Jurkat, Clone E6-1 (cell line): Measurements from ENCODE around the gene SV2B. TPM values are rescaled to one million over a fixed set of nuclear protein-coding genes. Genes with fewer than 3 reads are reported as not detected.
A peak's percentile ranks its signal among the peaks of the same experiment; 100 is the strongest.
"Not testable (repeated sequence)": the region's sequence is repeated elsewhere in the genome, so short reads cannot be mapped to it uniquely, and the experiment has no call there.

ENCODE experiments used
- DNase-seq: peaks from one replicate; pipeline ENCODE4 v3.0.0-alpha.2; 2011; ENCODE audit warnings: low read depth, low spot score
- H3K4me3 ChIP-seq: 2 replicates; pipeline ENCODE4 v1.5.1; 2011; ENCODE audit warnings: mild to moderate bottlenecking, low read length, control low read depth, moderate library complexity
- polyA plus RNA-seq: library from polyadenylated mRNA; unstranded; fragments of >200 nt; gene quantifications from one replicate; pipeline ENCODE4 v1.2.1, GENCODE V29; 2012; ENCODE audit warnings: missing spikeins; ENCODE audit not compliant: insufficient read length, insufficient read depth

The SV2B gene
- polyA plus RNA-seq = 0.55 TPM

DNA sequence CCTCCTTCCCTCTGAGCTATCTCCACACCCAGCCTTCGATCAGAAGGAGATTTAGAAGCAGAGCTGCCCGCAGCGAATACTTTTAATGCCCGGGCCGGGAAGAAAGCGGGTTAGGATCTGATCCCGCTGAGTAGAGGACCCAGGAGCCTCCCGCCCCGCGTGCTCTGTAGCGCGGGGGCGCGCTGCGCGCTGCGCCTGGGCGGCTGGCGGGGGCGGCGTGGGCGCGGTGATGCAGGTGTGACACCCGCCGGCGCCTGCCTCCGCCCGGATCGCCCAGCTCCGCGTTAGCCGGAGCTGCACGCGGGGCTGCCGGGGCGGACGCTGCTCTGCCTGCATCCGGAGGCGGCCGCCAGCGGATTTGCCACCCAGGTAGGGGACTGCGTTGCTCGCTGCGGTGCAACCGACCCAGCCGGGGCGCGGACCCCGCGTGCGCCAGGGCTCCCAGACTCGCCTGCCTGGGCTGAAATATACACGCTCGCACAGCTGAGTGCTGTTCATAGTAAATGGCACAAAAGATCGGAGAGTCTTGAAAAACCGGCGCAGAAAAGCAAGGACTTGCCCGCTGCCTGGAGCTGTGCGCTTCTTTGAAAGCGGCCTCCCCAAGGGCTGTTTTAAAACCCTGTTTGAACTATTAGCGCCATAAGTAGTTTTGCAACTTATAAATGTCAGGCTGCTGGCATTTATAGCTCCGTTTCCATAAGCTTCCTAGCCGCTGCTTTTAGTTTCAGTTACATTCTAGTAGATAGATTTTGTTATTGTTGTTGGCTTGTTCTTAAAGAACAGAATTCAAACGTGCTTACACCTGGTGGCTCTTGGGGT is at the start of gene SV2B:
Gene SV2B (plus strand): TSS at position 263 of the 819 bp plus-strand sequence. CDS start 126,007 bp downstream, outside the sequence.
- peak within 1 kb of the TSS; percentile 44 for H3K4me3 ChIP-seq
- DNase-seq = no peak

- no peak overlapping the region for H3K4me3 ChIP-seq
- no peak for DNase-seq
These were observed 48.8 kb upstream of the SV2B start for GRCh38 chr15:91051248-91051647.

DNA sequence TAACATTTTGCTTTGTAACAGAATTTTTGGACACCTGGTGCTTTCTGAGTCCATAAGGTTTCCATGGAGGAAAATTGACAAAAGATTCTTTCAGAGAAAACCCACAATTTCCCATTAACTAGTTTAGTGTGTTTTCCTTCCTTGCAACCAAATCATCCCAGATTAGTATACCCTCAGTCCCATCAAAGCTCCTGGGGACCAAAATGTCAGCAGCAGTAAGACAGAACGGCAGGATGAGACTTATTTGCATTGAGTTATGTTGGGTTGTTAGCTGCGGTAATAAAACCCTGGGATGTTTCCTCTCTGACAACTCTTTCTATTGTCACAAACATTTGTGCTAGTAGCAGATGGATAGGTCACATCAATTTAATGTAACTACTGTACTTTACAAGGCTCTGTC is 45.2 kb upstream of the SV2B start:
- H3K4me3 ChIP-seq = no peak overlapping the region
- no peak for DNase-seq

DNA sequence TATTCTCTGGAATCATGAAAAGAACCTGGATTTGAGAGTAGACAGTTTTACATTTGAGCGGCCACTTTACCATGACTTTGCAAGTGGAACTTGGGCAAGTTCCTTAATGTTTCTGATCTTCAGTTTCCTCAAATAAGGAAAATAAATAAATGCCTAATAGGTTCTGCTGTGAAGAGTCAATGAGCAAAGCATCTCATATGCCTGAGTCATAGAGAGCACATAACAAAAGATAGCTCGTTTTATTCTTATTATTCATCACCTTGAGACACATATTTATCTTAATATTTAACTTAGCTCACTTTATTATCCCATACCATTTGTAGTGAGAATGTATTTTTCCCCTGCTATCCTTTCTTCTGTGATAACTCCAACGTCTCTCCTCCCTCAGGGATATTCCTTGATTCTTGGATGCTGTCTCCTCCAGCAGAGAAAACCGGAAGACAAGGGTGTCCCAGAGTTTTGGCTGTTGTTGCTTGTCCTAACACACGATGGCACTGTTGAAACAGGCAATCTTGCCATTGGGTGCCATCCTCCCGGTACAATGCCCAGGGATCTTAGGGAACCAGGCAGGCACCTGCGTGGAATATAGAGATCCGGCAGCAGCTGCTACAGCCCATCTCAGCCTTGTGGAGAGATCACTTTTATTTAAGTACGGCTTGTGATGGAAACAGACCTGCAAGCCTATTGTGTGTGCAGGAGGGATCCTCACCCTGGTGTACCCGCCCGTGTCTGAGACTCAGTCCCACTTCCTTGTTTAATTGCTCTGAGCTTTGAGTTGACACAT is 44.3 kb upstream of the SV2B start:
- peak; percentile 19 for DNase-seq
- H3K4me3 ChIP-seq = no peak overlapping the region

GRCh38 chr15:91061230-91061629 is 38.8 kb upstream of the SV2B start:
- no peak overlapping the region for H3K4me3 ChIP-seq
- no peak for DNase-seq

DNA sequence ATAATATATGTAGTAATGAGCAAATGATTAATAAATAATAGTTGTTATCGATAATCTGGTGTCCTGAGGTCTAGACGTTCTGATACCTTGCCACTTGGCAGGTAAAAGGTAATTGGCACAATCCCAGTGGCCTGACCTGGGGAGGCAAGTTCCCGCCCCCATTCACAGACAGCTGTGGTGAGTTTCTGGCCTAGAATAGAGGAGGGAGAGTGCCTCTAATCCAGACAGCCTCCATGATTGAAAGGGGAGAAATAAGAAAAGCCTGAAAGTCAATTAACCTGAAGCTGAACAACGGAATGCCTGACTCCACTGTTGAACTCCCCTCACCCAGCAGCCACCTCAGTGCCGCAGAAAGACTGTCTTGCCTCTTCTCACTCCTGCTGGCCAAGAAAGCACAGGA is 38.1 kb upstream of the SV2B start:
- H3K4me3 ChIP-seq = no peak overlapping the region
- DNase-seq = no peak

GRCh38 chr15:91065505-91065904 is 34.6 kb upstream of the SV2B start:
- H3K4me3 ChIP-seq = no peak overlapping the region
- no peak for DNase-seq

DNA sequence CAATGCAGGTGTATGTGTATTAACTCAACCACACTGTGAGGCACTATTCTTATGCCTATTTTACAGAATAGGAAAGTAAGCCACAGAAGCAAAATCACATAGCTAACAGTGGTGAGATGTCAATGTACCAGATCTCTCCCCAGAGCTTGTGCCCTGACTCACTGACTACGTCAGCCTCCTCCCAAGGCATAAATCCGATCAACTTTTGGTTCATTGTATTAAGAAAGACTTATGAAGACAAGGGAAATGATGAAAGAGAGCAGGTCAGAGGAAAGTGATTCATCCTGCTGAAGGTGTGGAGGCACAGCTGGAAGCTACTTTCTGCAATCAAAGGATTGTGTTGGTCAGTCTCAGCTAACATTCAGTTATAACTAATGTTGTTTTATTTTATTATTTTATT is 33.0 kb upstream of the SV2B start:
- no peak for DNase-seq

GRCh38 chr15:91068436-91068835 is 31.6 kb upstream of the SV2B start:
- no peak for DNase-seq

More for the DNA sequence above, 33.0 kb upstream of the SV2B start:
- no peak overlapping the region for H3K4me3 ChIP-seq

DNA sequence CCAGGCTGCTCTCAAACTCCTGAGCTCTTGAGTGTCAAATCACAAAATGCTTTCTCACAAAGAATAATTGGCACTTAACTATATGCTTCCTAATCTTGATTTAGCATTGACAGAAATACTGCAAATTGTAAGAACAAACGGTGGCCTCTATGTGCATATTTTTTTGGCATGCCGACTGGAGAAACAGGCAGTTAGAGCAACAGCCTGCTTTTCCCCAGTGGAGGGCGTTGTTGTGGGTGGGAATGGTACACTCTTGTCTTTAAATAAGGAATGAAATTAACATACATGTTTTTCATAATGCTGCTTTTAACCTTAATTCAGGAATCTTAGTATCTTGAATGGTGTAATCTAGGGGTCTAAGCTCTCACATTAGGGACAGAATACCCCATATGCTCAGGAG is 31.1 kb upstream of the SV2B start:
- H3K4me3 ChIP-seq = no peak overlapping the region
- DNase-seq = no peak

More at GRCh38 chr15:91068436-91068835, 31.6 kb upstream of the SV2B start:
- H3K4me3 ChIP-seq = no peak overlapping the region

DNA sequence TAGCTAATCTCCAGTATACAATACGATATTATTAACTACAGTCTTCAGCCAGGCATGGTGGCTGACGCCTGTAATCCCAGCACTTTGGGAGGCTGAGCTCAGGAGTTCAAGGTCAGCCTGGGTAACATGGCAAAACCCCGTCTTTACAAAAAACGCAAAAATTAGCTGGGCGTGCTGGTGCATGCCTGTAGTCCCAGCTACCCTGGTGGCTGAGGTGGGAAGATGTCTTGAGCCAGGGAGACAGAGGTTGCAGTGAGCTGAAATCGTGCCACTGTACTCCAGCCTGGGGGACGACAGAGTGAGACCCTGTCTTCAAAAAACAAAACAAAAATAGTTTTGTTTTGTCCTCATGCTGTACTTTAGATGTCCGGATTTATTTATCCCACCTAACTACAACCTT is 29.2 kb upstream of the SV2B start:
- H3K4me3 ChIP-seq = no peak overlapping the region
- DNase-seq = no peak

- H3K4me3 ChIP-seq = no peak overlapping the region
- DNase-seq = no peak
These were observed 27.9 kb upstream of the SV2B start for GRCh38 chr15:91072161-91072560.

DNA sequence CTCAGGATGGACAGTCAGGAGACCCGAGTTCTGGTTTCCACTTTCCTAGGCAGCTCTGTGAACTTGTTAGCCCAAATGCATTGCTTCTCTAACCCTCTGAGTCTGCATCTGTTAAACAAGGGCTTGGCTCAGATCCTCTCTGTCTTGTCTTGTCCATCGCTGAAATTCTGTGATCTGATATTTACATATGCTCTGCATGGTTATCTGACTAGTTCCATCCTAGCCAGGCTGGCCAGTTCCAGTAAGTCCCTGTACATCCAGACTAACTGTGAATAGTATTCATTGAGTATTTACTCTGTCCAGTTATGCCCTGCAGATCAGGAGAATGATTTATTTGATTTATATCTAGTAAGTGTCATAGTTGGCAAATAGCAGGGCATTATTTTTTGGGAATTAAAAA is 27.0 kb upstream of the SV2B start:
- H3K4me3 ChIP-seq = no peak overlapping the region
- DNase-seq = no peak

DNA sequence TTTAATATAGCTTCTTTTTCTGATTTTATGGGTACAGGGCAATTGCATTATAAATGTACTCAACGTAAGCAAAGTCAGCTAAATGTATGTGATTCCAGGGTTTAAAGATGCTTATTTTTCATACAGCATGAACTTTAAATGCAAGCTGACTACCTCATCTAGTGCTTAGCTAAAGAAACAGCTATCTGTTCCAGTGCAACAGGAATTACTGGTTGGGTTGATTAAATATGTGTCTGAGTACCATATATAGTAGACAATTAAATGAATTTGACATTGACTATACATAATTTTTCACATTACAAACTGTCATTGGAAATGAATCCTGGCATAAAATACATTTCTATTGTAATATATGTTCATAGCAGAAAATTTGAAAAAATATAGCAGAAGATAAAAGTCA is 26.3 kb upstream of the SV2B start:
- no peak for DNase-seq
- no peak overlapping the region for H3K4me3 ChIP-seq

- no peak for DNase-seq
- H3K4me3 ChIP-seq = no peak overlapping the region
These were observed 24.3 kb upstream of the SV2B start for GRCh38 chr15:91075739-91076138.

DNA sequence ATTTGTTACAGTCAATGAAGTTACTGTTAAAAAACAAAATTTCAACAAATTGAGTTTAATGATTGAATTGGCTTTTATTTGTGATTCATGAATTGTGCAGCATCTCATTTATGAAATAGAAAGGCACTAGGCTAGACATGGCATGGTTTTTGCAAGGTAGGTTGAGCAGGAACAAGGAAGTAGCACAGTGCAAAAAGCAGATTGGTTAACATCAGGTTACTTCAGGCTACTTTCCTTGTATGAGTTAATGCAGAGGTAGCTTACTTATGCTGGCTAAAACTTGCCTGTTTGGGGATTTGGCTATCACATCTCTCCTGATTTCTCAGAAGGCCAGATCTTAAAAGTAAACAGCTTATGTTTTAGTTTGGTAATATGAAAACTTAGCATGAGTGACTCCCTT is 23.0 kb upstream of the SV2B start:
- DNase-seq = no peak
- no peak overlapping the region for H3K4me3 ChIP-seq

- DNase-seq = not testable (repeated sequence)
These were observed 6.2 kb upstream of the SV2B start for GRCh38 chr15:91093866-91094265.

DNA sequence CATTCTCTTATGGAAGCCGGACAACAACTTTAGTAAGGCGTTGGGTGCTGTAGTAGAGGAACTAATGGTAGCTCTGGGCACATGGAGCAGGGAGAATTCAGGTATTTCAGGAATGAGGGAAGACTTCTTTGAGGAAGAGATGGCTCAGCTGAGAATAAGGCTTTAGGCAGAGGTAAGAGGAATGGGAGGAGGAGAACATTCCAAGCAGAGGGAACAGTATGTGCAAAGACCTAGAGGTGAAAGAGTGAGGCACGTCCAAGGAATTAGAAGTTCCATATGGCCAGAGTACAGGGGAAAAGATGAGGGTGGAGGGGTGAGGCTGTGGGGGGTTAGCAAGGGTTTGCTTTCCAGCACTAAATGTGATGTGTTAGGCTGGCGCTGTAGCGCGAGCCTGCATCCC is 1.6 kb upstream of the SV2B start:
- DNase-seq = no peak
- H3K4me3 ChIP-seq = no peak overlapping the region

More at GRCh38 chr15:91093866-91094265, 6.2 kb upstream of the SV2B start:
- H3K4me3 ChIP-seq = not testable (repeated sequence)

GRCh38 chr15:91099616-91099994 is 452 bp upstream of the SV2B start:
- H3K4me3 ChIP-seq = peak overlapping the region; percentile 27

More at GRCh38 chr15:91099616-91099994, 452 bp upstream of the SV2B start:
- no peak for DNase-seq
